ENCODE results near the gene ADSS1. TPM values are rescaled to one million over a fixed set of nuclear protein-coding genes. Genes with fewer than 3 reads are reported as not detected.

Gene ADSS1
- total and polyA plus RNA-seq, 9 donors = 31.3 to 78.5 (median 56.9) TPM

DNA sequence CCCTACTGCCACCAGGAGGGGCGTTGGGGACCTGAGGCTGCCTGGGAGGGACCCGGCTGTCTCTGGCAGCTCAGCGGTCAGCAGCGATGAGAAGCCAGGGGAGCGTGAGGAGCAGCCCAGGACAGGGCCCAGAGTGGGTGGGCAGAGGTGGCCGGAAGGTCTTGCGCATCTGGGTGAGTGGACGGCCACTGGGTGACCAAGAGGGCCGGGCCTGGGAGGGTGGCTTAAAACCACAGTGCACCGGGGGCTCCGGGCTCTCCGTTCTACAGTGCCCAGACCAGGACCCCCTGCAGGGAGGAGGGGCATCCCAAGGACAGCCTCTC lies 24.6 kb upstream of the ADSS1 start:
- Histone ChIP-seq H3K4me1 (ENCODE audit: control insufficient read depth, insufficient read depth, low read length) (peaks cover 84% of the 10 kb centered on the region), H3K27me3 (ENCODE audit: control insufficient read depth, insufficient read depth, low read length) (no peaks in the 10 kb centered on the region), H3K36me3 (ENCODE audit: control insufficient read depth, insufficient read depth, low read length) (peaks cover 42% of the 10 kb centered on the region), H3K9me3 (replicated peaks; ENCODE audit: control insufficient read depth, low read depth, low read length) (no peaks in the 10 kb centered on the region), H3K27ac (ENCODE audit: low read length) (peak overlapping the region; percentile 78), H3K4me3 (ENCODE audit: low read length) (no peak overlapping the region)
- DNase-seq = no peak
- WGBS (ENCODE audit: insufficient coverage) = 54% methylated on average over 12 of the region's 12 CpGs

GRCh38 chr14:104700225-104700651 lies 23.8 kb upstream of the ADSS1 start:
- 41% methylated on average over 12 of the region's 14 CpGs for WGBS (ENCODE audit: insufficient coverage)
- H3K27me3 ChIP-seq (ENCODE audit: control insufficient read depth, insufficient read depth, low read length) = no peaks in the 10 kb centered on the region
- H3K36me3 ChIP-seq (ENCODE audit: control insufficient read depth, insufficient read depth, low read length) = peaks cover 48% of the 10 kb centered on the region
- H3K4me3 ChIP-seq (ENCODE audit: low read length) = no peak overlapping the region
- peak overlapping the region; percentile 71 for H3K27ac ChIP-seq (ENCODE audit: low read length)
- DNase-seq = peak; percentile 62
- no peaks in the 10 kb centered on the region for H3K9me3 ChIP-seq (replicated peaks; ENCODE audit: control insufficient read depth, low read depth, low read length)
- peaks cover 76% of the 10 kb centered on the region for H3K4me1 ChIP-seq (ENCODE audit: control insufficient read depth, insufficient read depth, low read length)

DNA sequence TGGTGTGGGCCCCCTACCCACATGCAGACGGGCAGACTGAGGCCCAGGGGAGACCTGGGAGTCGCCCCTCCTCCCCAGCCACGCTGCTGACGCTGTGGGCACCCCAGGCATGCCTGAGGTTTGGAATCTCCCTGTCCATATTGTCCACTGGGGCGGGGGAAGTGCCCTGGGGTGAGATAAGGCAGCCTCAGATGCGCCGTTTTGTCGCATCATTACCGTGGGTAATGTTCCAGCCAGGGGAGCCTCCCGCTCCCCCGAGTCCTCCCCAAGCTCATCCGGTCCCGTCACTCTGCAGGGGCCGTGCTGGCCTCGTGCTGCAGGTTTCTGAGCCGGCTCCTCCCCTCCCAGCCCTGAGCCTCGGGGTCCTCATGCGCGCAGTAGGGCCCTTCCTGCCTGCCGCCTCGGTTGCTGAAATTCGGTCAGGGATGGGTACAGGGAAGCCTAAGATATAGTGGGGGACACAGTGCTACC lies 23.2 kb upstream of the ADSS1 start:
- Histone ChIP-seq H3K27me3 (ENCODE audit: control insufficient read depth, insufficient read depth, low read length) (no peaks in the 10 kb centered on the region), H3K4me3 (ENCODE audit: low read length) (no peak overlapping the region), H3K9me3 (replicated peaks; ENCODE audit: control insufficient read depth, low read depth, low read length) (no peaks in the 10 kb centered on the region), H3K27ac (ENCODE audit: low read length) (peak overlapping the region; percentile 51), H3K4me1 (ENCODE audit: control insufficient read depth, insufficient read depth, low read length) (peaks cover 72% of the 10 kb centered on the region), H3K36me3 (ENCODE audit: control insufficient read depth, insufficient read depth, low read length) (peaks cover 54% of the 10 kb centered on the region)
- DNase-seq = no peak
- WGBS (ENCODE audit: insufficient coverage) = 51% methylated on average over 20 of the region's 22 CpGs

- Histone ChIP-seq H3K4me3 (ENCODE audit: low read length) (no peak overlapping the region), H3K27ac (ENCODE audit: low read length) (no peak overlapping the region), H3K4me1 (ENCODE audit: control insufficient read depth, insufficient read depth, low read length) (peaks cover 70% of the 10 kb centered on the region), H3K9me3 (replicated peaks; ENCODE audit: control insufficient read depth, low read depth, low read length) (no peaks in the 10 kb centered on the region), H3K27me3 (ENCODE audit: control insufficient read depth, insufficient read depth, low read length) (no peaks in the 10 kb centered on the region), H3K36me3 (ENCODE audit: control insufficient read depth, insufficient read depth, low read length) (peaks cover 54% of the 10 kb centered on the region)
- 81% methylated on average over 46 of the region's 46 CpGs for WGBS (ENCODE audit: insufficient coverage)
- no peak for DNase-seq
These were observed 22.5 kb upstream of the ADSS1 start for GRCh38 chr14:104701383-104702076.

- H3K27ac ChIP-seq (ENCODE audit: low read length) = no peak overlapping the region
- H3K27me3 ChIP-seq (ENCODE audit: control insufficient read depth, insufficient read depth, low read length) = no peaks in the 10 kb centered on the region
- peaks cover 54% of the 10 kb centered on the region for H3K36me3 ChIP-seq (ENCODE audit: control insufficient read depth, insufficient read depth, low read length)
- H3K9me3 ChIP-seq (replicated peaks; ENCODE audit: control insufficient read depth, low read depth, low read length) = no peaks in the 10 kb centered on the region
- WGBS (ENCODE audit: insufficient coverage) = 76% methylated on average over 12 of the region's 12 CpGs
- no peak overlapping the region for H3K4me3 ChIP-seq (ENCODE audit: low read length)
- H3K4me1 ChIP-seq (ENCODE audit: control insufficient read depth, insufficient read depth, low read length) = peaks cover 69% of the 10 kb centered on the region
- no peak for DNase-seq
These were observed 21.9 kb upstream of the ADSS1 start for GRCh38 chr14:104702106-104702505.

DNA sequence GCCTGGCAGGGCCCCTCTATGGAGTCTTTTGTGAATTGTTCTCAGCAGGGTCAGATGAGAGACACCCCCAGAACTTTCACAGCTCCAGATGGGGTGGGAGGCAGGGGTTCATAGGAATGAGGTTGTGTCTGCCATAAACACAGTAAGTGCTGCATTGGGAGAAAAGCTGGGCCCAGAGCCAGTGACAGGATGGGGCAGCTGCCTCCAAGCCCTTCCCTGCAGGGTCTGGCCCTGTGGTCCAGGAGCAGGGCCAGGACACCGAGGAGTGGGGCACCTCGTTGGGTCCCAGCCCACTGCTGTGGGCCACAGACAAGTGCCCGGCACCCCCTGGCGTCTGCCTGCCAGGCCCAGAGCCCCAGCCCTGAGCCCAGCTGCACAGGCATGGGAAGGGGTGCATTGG lies 21.4 kb upstream of the ADSS1 start:
- WGBS (ENCODE audit: insufficient coverage) = 72% methylated on average over 4 of the region's 4 CpGs
- Histone ChIP-seq H3K27ac (ENCODE audit: low read length) (no peak overlapping the region), H3K36me3 (ENCODE audit: control insufficient read depth, insufficient read depth, low read length) (peaks cover 54% of the 10 kb centered on the region), H3K27me3 (ENCODE audit: control insufficient read depth, insufficient read depth, low read length) (no peaks in the 10 kb centered on the region), H3K9me3 (replicated peaks; ENCODE audit: control insufficient read depth, low read depth, low read length) (no peaks in the 10 kb centered on the region), H3K4me1 (ENCODE audit: control insufficient read depth, insufficient read depth, low read length) (peaks cover 66% of the 10 kb centered on the region), H3K4me3 (ENCODE audit: low read length) (no peak overlapping the region)
- no peak for DNase-seq

DNA sequence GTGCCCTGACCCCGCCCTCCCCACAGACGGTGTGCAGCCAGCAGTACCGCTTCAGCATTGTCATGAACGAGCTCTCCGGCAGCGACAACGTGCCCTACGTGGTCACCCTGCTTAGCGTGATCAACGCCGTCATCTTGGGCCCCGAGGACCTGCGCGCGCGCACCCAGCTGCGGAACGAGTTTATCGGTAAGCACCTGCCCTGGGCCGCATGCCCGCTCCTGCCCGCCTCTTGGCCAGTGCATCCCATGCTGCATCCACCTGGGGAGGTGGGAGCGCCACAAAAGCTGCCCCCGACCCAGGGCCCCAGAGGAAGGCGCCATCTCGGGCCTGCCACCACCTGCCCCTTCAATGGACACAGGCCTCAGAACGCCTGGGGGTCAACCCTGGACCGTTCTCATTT lies 20.8 kb upstream of the ADSS1 start:
- Histone ChIP-seq H3K4me1 (ENCODE audit: control insufficient read depth, insufficient read depth, low read length) (peaks cover 66% of the 10 kb centered on the region), H3K27me3 (ENCODE audit: control insufficient read depth, insufficient read depth, low read length) (no peaks in the 10 kb centered on the region), H3K27ac (ENCODE audit: low read length) (no peak overlapping the region), H3K4me3 (ENCODE audit: low read length) (no peak overlapping the region), H3K9me3 (replicated peaks; ENCODE audit: control insufficient read depth, low read depth, low read length) (no peaks in the 10 kb centered on the region), H3K36me3 (ENCODE audit: control insufficient read depth, insufficient read depth, low read length) (peaks cover 54% of the 10 kb centered on the region)
- WGBS (ENCODE audit: insufficient coverage) = 90% methylated on average over 26 of the region's 28 CpGs
- no peak for DNase-seq

- Histone ChIP-seq H3K4me3 (ENCODE audit: low read length) (no peak overlapping the region), H3K4me1 (ENCODE audit: control insufficient read depth, insufficient read depth, low read length) (peaks cover 65% of the 10 kb centered on the region), H3K27me3 (ENCODE audit: control insufficient read depth, insufficient read depth, low read length) (no peaks in the 10 kb centered on the region), H3K9me3 (replicated peaks; ENCODE audit: control insufficient read depth, low read depth, low read length) (no peaks in the 10 kb centered on the region), H3K36me3 (ENCODE audit: control insufficient read depth, insufficient read depth, low read length) (peaks cover 56% of the 10 kb centered on the region), H3K27ac (ENCODE audit: low read length) (no peak overlapping the region)
- no peak for DNase-seq
- WGBS (ENCODE audit: insufficient coverage) = 98% methylated on average over 21 of the region's 22 CpGs
These were observed 19.8 kb upstream of the ADSS1 start for GRCh38 chr14:104704252-104704651.

DNA sequence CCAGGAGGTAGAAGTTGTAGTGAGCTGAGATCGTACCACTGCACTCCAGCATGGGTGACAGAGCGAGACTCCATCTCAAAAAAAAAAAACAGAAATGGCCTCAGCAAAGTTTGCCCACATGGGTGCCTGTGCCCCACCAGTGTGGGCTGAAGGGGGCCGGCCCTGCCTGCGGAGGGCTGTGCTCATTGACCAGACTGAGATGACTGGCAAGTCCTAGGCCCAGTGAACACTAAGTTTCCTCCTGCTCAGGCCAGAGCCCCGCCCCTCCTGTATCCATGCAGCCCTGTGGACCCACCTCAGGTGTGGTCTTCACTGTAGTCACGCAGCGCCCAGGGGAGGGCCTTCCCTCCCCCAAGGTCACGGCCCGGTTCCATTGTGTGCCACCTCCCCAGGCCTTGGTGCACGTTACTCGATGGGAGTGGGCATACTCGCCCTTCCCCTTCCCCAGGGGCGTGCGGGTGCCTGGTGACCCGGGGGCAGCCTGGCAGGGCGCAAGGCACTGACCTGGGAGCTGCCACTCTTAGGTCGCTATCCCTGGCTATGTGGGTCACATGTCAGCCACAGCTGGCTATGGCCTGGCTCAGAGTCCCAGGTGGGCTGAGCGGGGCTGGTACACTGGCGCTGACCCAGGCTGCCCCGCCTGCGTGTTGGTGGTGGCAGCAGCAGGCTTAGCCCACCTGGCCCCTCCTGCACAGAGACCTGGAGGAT lies 18.5 kb upstream of the ADSS1 start:
- Histone ChIP-seq H3K27ac (ENCODE audit: low read length) (no peak overlapping the region), H3K4me1 (ENCODE audit: control insufficient read depth, insufficient read depth, low read length) (peaks cover 59% of the 10 kb centered on the region), H3K9me3 (replicated peaks; ENCODE audit: control insufficient read depth, low read depth, low read length) (no peaks in the 10 kb centered on the region), H3K36me3 (ENCODE audit: control insufficient read depth, insufficient read depth, low read length) (peaks cover 67% of the 10 kb centered on the region), H3K27me3 (ENCODE audit: control insufficient read depth, insufficient read depth, low read length) (no peaks in the 10 kb centered on the region), H3K4me3 (ENCODE audit: low read length) (no peak overlapping the region)
- WGBS (ENCODE audit: insufficient coverage) = 92% methylated on average over 19 of the region's 21 CpGs
- DNase-seq = no peak

DNA sequence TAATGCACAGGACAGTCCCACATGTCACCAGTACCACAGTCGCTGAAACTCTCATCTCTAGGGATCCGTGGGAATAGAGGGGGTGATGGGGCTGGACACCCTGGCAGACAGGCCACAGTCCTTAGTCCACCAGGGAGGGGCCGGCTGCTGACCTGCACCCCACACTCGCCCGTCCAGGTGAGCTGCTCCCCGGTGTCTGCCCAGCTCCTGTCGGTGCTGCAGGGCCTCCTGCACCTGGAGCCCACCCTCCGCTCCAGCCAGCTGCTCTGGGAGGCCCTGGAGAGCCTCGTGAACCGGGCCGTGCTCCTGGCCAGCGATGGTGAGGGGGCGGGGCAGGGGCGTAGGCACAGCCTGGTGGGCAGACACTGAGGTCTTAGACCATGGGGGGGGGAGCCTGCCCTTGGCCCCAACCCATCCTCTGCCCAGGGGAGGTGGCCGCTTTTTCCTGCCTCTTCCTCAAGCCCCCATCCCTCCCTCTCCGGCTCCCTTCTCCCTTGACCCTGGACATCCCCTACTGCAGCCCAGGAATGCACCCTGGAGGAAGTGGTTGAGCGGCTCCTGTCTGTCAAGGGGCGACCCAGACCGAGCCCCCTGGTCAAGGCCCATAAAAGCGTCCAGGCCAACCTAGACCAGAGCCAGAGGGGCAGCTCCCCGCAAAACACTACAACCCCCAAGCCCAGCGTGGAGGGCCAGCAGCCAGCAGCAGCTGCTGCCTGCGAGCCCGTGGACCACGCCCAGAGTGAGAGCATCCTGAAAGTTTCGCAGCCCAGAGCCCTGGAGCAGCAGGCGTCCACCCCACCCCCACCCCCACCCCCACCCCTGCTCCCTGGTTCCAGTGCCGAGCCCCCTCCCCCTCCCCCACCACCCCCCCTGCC lies 17.1 kb upstream of the ADSS1 start:
- peak; percentile 77 for DNase-seq
- Histone ChIP-seq H3K36me3 (ENCODE audit: control insufficient read depth, insufficient read depth, low read length) (peaks cover 71% of the 10 kb centered on the region), H3K27ac (ENCODE audit: low read length) (no peak overlapping the region), H3K4me3 (ENCODE audit: low read length) (no peak overlapping the region), H3K9me3 (replicated peaks; ENCODE audit: control insufficient read depth, low read depth, low read length) (no peaks in the 10 kb centered on the region), H3K4me1 (ENCODE audit: control insufficient read depth, insufficient read depth, low read length) (peaks cover 48% of the 10 kb centered on the region), H3K27me3 (ENCODE audit: control insufficient read depth, insufficient read depth, low read length) (no peaks in the 10 kb centered on the region)
- WGBS (ENCODE audit: insufficient coverage) = 47% methylated on average over 10 of the region's 28 CpGs
